ENCODE data around the gene STRN. TPM values are rescaled to one million over a fixed set of nuclear protein-coding genes. Genes with fewer than 3 reads are reported as not detected.

Gene STRN
- total and polyA plus RNA-seq, 10 of the 15 experiments (the other 5 are each of a cell fraction or from before 2014, with no cell fraction given): 1.00 to 19.2 (median 9.1) TPM

- no peak for ATAC-seq
- WGBS (ENCODE audit: insufficient coverage, insufficient replicate concordance, low lambda C conversion rate, missing lambda C conversion rate): 100% methylated on average over 3 of the region's 3 CpGs
- Histone ChIP-seq H3K27me3 (replicated peaks in 1 of 2; ENCODE audit: control insufficient read depth in 2 of 2, insufficient read depth in 2 of 2, low read length in 1 of 2) (no peaks in the 10 kb centered on the region), H3K4me1 (ENCODE audit: control insufficient read depth, insufficient read depth, low read length) (no peaks in the 10 kb centered on the region; the same call in 1 of the 2 replicates), H3K79me2 (ENCODE audit: control insufficient read depth, insufficient read depth, low read length) (peaks cover 11% of the 10 kb centered on the region), H3K4me2 (ENCODE audit: control insufficient read depth, insufficient read depth) (no peak overlapping the region), H3K36me3 (ENCODE audit: control insufficient read depth in 2 of 2, insufficient read depth in 2 of 2, low read length in 1 of 2) (no peaks in the 10 kb centered on the region; a peak in 1 of 4 replicates), H3K9ac (ENCODE audit: control insufficient read depth, insufficient read depth, low read length) (no peak overlapping the region), H2AFZ (ENCODE audit: control insufficient read depth, low read depth, low read length) (no peak overlapping the region), H3K4me3 (no peak overlapping the region), H3K27ac (ENCODE audit: control insufficient read depth, insufficient read depth) (no peak overlapping the region), H4K20me1 (ENCODE audit: control insufficient read depth, insufficient read depth) (no peaks in the 10 kb centered on the region), H3K9me3 (replicated peaks; ENCODE audit: control insufficient read depth, insufficient read depth, low read length) (no peaks in the 10 kb centered on the region)
- ChIA-PET CTCF (no interaction called here), SMC1A (ENCODE audit: uncharacterized antibody, unreplicated experiment) (interaction anchor here (0.9 to 1.6 kb wide), 4 partner anchors 9 to 88 kb away, joined by 3 to 5 read pairs (median 3); no protein-coding TSS in a partner anchor), POLR2A (no interaction called here), RAD21 (ENCODE audit: unreplicated experiment) (interaction anchor here (0.5 to 0.7 kb wide), 2 partner anchors 14 to 133 kb away, joined by 3 to 4 read pairs; partner anchors contain the start of gene STRN)
- TF ChIP-seq PRDM15 (CRISPR knock-in tag; IDR thresholded peaks at IDR 0.05): no peak
- intact Hi-C loops (cut with micrococcal nuclease; ENCODE audit: unreplicated experiment) (no loop called here), in situ Hi-C loops (cut with MboI) (no loop called here)
- DNase-seq (ENCODE audit: low read depth, low spot score): no peak
- no TSS peak for BruUV-seq (replicated peaks)
- FAIRE-seq: no peak
These were observed 13.6 kb downstream of the STRN start for GRCh38 chr2:36952748-36953197.

- Histone ChIP-seq H3K9me3 (replicated peaks; ENCODE audit: control insufficient read depth, insufficient read depth, low read length) (no peaks in the 10 kb centered on the region), H3K4me1 (ENCODE audit: control insufficient read depth, insufficient read depth, low read length) (no peaks in the 10 kb centered on the region; the same call in 1 of the 2 replicates), H3K4me2 (ENCODE audit: control insufficient read depth, insufficient read depth) (no peak overlapping the region), H2AFZ (ENCODE audit: control insufficient read depth, low read depth, low read length) (no peak overlapping the region), H3K27ac (ENCODE audit: control insufficient read depth, insufficient read depth) (no peak overlapping the region), H3K36me3 (ENCODE audit: control insufficient read depth in 2 of 2, insufficient read depth in 2 of 2, low read length in 1 of 2) (no peaks in the 10 kb centered on the region; a peak in 1 of 4 replicates), H4K20me1 (ENCODE audit: control insufficient read depth, insufficient read depth) (no peaks in the 10 kb centered on the region), H3K27me3 (replicated peaks in 1 of 2; ENCODE audit: control insufficient read depth in 2 of 2, insufficient read depth in 2 of 2, low read length in 1 of 2) (no peaks in the 10 kb centered on the region), H3K79me2 (ENCODE audit: control insufficient read depth, insufficient read depth, low read length) (peaks cover 10% of the 10 kb centered on the region), H3K9ac (ENCODE audit: control insufficient read depth, insufficient read depth, low read length) (no peak overlapping the region), H3K4me3 (no peak overlapping the region)
- DNase-seq (ENCODE audit: low read depth, low spot score) (no peak), FAIRE-seq (peak; percentile 71), ATAC-seq (peak; percentile 16; the same call in 2 of the 3 replicates)
- WGBS (ENCODE audit: insufficient coverage, insufficient replicate concordance, low lambda C conversion rate, missing lambda C conversion rate): 97% methylated on average over 7 of the region's 7 CpGs
- no TSS peak for BruUV-seq (replicated peaks)
- CTCF ChIA-PET: interaction anchor here (0.6 kb wide), 3 partner anchors 12 to 171 kb away, joined by 3 to 4 read pairs (median 3); no protein-coding TSS in a partner anchor
- SMC1A ChIA-PET (ENCODE audit: uncharacterized antibody, unreplicated experiment): interaction anchor here (1.1 kb wide), 1 partner anchor 87 kb away, joined by 3 read pairs; no protein-coding TSS in a partner anchor
- RAD21 ChIA-PET (ENCODE audit: unreplicated experiment): no interaction called here
- in situ Hi-C loops (cut with MboI) (no loop called here), intact Hi-C loops (cut with micrococcal nuclease; ENCODE audit: unreplicated experiment) (no loop called here)
- TF ChIP-seq MEF2B (IDR thresholded peaks at IDR 0.05; ENCODE audit: partially characterized antibody, poor library complexity, severe bottlenecking) (no peak), ZNF24 (IDR thresholded peaks at IDR 0.05) (no peak), POLR2AphosphoS2 (IDR thresholded peaks at IDR 0.05; ENCODE audit: low read depth, low read length) (no peak), IKZF2 (IDR thresholded peaks at IDR 0.05) (no peak), BRCA1 (IDR thresholded peaks at IDR 0.05; ENCODE audit: low read depth, low read length) (no peak)
- POLR2A ChIA-PET: interaction anchor here (0.6 to 0.7 kb wide), 3 partner anchors 10 to 1727 kb away, joined by 3 to 6 read pairs (median 3); no protein-coding TSS in a partner anchor
These were observed 14.8 kb downstream of the STRN start for GRCh38 chr2:36951574-36951973.

Data from GM12878 (cell line).